ENCODE data around the gene ZNF277. TPM values are rescaled to one million over a fixed set of nuclear protein-coding genes. Genes with fewer than 3 reads are reported as not detected.
"Not testable (repeated sequence)": the region's sequence is repeated elsewhere in the genome, so short reads cannot be mapped to it uniquely, and the experiment has no call there.

The ZNF277 gene
- total and polyA plus RNA-seq, 4 donors, result 11.9 to 47.6 (median 24.9) TPM

- no peak overlapping the region for H3K27ac ChIP-seq (ENCODE audit: low read depth in 1 of 2, low read length in 1 of 2)
- DNase-seq (no peak), ATAC-seq (ENCODE audit: insufficient read depth, low FRiP score) (no peak)
- H3K36me3 ChIP-seq (ENCODE audit: control insufficient read depth in 4 of 4, insufficient read depth in 4 of 4, low read length in 4 of 4), result peaks cover 0 to 6% (median 4%) of the 10 kb centered on the region in 4 donors
- H3K4me1 ChIP-seq (ENCODE audit: control insufficient read depth in 5 of 5, insufficient read depth in 5 of 5, low read length in 5 of 5), result no peaks in the 10 kb centered on the region
- peaks cover 0 to 5% (median 1%) of the 10 kb centered on the region in 4 donors for H3K9me3 ChIP-seq (ENCODE audit: control insufficient read depth in 4 of 4, insufficient read depth in 3 of 4, low read length in 3 of 4)
- WGBS, 2 donors, result 95 to 98% methylated on average over 3 of the region's 3 CpGs
- no peak for TF ChIP-seq CTCF (IDR thresholded peaks at IDR 0.05; ENCODE audit: control extremely low read depth, extremely low read depth)
- no peak overlapping the region for H3K9ac ChIP-seq (ENCODE audit: insufficient read depth in 1 of 2, low read length in 2 of 2)
- H3K4me3 ChIP-seq, result no peak overlapping the region
- no peaks in the 10 kb centered on the region for H3K27me3 ChIP-seq (ENCODE audit: control insufficient read depth in 3 of 3, insufficient read depth in 3 of 3, low read length in 2 of 3)
Measured at GRCh38 chr7:112307506-112307905, 101.0 kb downstream of the ZNF277 start.

GRCh38 chr7:112308974-112309373 lies 102.5 kb downstream of the ZNF277 start:
- no peak for ATAC-seq (ENCODE audit: insufficient read depth, low FRiP score)
- Histone ChIP-seq H3K4me1 (ENCODE audit: control insufficient read depth in 5 of 5, insufficient read depth in 5 of 5, low read length in 5 of 5) (no peaks in the 10 kb centered on the region), H3K9ac (ENCODE audit: insufficient read depth in 1 of 2, low read length in 2 of 2) (no peak overlapping the region), H3K9me3 (ENCODE audit: control insufficient read depth in 4 of 4, insufficient read depth in 3 of 4, low read length in 3 of 4) (peaks cover 0 to 5% (median 1%) of the 10 kb centered on the region in 4 donors), H3K4me3 (no peak overlapping the region), H3K27ac (ENCODE audit: low read depth in 1 of 2, low read length in 1 of 2) (no peak overlapping the region), H3K27me3 (ENCODE audit: control insufficient read depth in 3 of 3, insufficient read depth in 3 of 3, low read length in 2 of 3) (no peaks in the 10 kb centered on the region), H3K36me3 (ENCODE audit: control insufficient read depth in 4 of 4, insufficient read depth in 4 of 4, low read length in 4 of 4) (peaks cover 0 to 5% (median 3%) of the 10 kb centered on the region in 4 donors)
- TF ChIP-seq CTCF (IDR thresholded peaks at IDR 0.05; ENCODE audit: control extremely low read depth, extremely low read depth), result no peak
- DNase-seq, result no peak
- WGBS, 2 donors, result 97% methylated on average over 3 of the region's 3 CpGs

- not testable (repeated sequence) for H3K27ac ChIP-seq (ENCODE audit: low read depth in 1 of 2, low read length in 1 of 2); H3K27me3 ChIP-seq (ENCODE audit: control insufficient read depth in 3 of 3, insufficient read depth in 3 of 3, low read length in 2 of 3); H3K36me3 ChIP-seq (ENCODE audit: control insufficient read depth in 4 of 4, insufficient read depth in 4 of 4, low read length in 4 of 4); DNase-seq; H3K9ac ChIP-seq (ENCODE audit: insufficient read depth in 1 of 2, low read length in 2 of 2); ATAC-seq (ENCODE audit: insufficient read depth, low FRiP score); H3K4me1 ChIP-seq (ENCODE audit: control insufficient read depth in 5 of 5, insufficient read depth in 5 of 5, low read length in 5 of 5); H3K9me3 ChIP-seq (ENCODE audit: control insufficient read depth in 4 of 4, insufficient read depth in 3 of 4, low read length in 3 of 4); H3K4me3 ChIP-seq
- WGBS, 2 donors, result 96 to 98% methylated on average over 2 of the region's 2 CpGs
Measured at GRCh38 chr7:112316803-112317202, 110.3 kb downstream of the ZNF277 start.

GRCh38 chr7:112322070-112322469 lies 115.6 kb downstream of the ZNF277 start:
- Histone ChIP-seq H3K36me3 (ENCODE audit: control insufficient read depth in 4 of 4, insufficient read depth in 4 of 4, low read length in 4 of 4) (peaks cover 6 to 17% (median 13%) of the 10 kb centered on the region in 4 donors), H3K4me1 (ENCODE audit: control insufficient read depth in 5 of 5, insufficient read depth in 5 of 5, low read length in 5 of 5) (no peaks in the 10 kb centered on the region), H3K9ac (ENCODE audit: insufficient read depth in 1 of 2, low read length in 2 of 2) (no peak overlapping the region), H3K27ac (ENCODE audit: low read depth in 1 of 2, low read length in 1 of 2) (no peak overlapping the region), H3K9me3 (ENCODE audit: control insufficient read depth in 4 of 4, insufficient read depth in 3 of 4, low read length in 3 of 4) (peaks cover 0 to 5% (median 0%) of the 10 kb centered on the region in 4 donors), H3K27me3 (ENCODE audit: control insufficient read depth in 3 of 3, insufficient read depth in 3 of 3, low read length in 2 of 3) (no peaks in the 10 kb centered on the region), H3K4me3 (no peak overlapping the region)
- TF ChIP-seq CTCF (IDR thresholded peaks at IDR 0.05; ENCODE audit: control extremely low read depth, extremely low read depth), result no peak
- no peak for DNase-seq
- no peak for ATAC-seq (ENCODE audit: insufficient read depth, low FRiP score)
- WGBS, 2 donors, result 94 to 100% methylated on average over 1 of the region's 1 CpG

Measured in lung (tissue), 12 donors.